Measurements from ENCODE around the gene GPR183.

The GPR183 gene

GRCh38 chr13:99290894-99291293, 16.3 kb downstream of the GPR183 start:
- no peak for DNase-seq

DNA sequence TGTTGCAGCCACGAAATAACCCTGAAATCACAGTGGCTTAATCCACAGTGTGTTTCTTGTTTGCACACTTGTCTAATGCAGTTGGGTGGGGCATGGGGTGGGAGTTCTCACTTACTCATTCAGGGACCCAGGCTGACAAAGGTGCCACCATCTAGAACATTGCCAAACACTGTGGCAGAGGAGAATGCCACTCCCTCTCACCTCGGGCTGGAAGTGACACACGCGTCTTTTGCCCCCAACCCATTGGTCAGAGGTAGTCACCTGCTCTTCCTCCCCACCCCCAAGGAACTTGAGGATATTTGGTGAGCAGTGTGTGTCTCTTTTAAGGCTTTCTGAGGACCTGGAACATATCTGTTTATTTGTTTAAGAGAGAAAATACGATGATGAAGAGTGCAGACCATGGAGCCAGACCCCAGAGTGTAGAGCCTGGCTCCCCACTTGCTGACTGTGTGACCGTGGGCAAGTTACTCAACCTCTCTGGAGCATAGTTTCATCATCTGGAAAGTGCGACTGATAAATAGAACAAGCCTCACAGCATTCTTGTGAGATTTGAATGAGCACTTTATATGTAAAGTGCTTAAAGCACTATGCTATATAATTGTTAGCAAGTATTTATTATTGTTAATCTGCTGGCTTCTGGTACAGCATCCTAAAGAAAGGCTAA, 17.4 kb downstream of the GPR183 start:
- no peak for DNase-seq

DNA sequence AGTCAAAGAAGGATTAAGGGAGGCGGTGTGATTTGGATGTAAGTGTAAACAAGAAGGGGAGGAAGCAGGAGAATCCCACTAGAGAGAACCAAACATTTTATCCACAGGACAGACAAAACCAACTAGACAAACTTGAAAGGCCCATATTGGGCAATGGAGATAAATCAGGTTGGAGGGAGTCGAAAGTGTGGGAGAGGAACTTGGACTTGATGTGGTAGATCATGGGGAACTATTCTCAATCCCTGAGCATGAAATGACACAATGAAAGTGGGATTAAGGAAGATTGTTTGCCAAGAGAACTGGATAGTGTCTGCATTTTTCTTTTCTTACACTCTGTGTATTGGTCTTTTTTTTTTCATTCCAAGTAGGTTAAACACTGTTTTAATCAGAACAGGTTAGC, 17.9 kb downstream of the GPR183 start:
- no peak for DNase-seq

DNA sequence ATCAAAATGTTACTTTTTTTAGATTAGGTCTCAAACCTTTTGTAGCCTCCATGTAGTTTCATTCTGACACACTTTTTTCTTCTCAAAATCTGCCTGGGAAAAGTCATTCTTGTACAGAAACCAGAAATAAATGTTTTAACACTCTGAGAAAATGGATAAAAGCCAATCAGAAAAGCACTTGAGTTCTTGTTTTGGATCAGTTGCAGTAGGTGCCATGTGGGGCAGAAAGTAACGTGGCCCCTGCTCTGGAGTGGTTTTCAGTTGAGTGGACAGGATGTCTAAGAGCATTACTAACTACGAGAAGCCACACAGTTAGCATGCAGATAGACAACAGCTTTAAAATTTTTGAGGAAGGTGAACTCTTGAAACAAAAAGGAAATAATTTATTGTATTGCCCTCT, 19.1 kb downstream of the GPR183 start:
- DNase-seq = no peak

GRCh38 chr13:99287551-99287950, 19.6 kb downstream of the GPR183 start:
- DNase-seq = no peak

DNA sequence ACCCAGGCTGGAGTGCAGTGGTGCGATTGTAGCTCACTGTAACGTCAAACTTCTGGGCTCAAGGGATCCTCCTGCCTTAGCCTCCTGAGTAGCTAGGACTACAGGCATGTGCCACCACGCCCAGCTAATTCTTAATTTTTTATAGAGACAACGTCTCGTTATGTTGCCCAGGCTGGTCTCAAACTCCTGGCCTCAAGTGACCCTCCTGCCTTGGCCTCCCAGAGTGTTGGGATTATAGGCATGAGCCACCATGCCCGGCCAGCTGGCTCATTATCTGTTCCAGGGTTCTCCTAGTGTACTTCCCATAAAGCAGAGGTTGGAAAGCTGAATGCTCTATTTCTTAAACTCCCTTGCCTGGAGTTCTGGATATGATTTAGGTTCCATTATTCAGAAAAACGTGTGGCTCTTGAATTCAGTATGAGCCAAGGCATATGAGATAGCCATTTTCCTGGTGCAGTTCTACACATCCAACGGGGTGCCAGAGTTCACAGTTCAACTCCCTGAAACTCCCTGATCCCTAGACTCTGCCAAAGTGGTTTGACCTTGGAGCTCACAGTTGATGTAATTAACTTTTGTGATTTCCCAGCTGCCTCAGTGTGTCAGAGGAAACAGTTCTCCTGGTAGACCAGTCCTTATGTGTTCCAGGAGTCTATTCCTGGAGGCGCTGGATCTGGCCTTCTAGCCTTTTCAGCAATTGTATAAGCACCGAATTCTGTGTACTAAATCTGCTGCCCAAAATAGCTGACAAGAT, 21.6 kb downstream of the GPR183 start:
- DNase-seq = no peak

GRCh38 chr13:99282264-99283231, 24.7 kb downstream of the GPR183 start:
- no peak for DNase-seq

DNA sequence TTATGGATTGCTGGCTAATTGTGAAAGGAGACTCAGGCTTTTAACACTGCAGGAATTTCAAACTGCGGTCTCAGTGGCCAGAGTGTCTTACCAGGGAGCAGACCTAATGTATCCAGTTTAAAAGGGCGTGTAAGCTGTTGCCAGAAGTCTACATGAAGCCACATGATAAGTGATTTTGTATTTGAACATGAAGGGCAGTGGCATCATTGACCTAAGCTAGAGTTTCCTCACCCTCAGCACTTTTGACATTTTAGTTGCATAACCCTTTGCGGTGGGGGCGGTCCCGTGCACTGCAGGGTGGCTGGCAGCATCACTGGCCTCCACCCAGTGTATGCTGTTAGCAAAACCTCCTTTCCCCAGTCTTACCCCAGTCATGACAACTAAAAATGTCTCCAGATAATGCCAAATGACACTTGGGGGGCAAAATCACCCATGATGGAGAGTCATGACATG, 25.4 kb downstream of the GPR183 start:
- DNase-seq = peak; percentile 70

GRCh38 chr13:99280166-99280565, 27.0 kb downstream of the GPR183 start:
- DNase-seq = no peak

DNA sequence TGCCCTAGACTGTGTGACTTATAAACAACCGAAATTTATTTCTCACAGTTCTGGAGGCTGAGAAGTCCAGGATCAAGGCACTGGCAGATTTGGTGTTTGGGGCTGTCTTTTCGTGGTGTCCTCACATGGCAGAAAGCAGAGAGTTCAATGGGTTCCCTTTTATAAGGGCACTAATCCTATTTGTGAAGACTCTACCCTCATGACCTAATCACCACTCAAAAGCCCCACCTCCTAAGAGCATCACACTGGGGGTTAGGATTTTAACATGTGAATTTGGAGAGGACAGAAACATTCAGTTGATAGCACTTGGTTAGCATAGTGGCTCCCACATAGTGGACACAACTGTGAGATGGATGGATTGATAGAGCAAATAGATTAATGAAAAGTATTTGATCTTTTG, 27.6 kb downstream of the GPR183 start:
- DNase-seq = no peak

DNA sequence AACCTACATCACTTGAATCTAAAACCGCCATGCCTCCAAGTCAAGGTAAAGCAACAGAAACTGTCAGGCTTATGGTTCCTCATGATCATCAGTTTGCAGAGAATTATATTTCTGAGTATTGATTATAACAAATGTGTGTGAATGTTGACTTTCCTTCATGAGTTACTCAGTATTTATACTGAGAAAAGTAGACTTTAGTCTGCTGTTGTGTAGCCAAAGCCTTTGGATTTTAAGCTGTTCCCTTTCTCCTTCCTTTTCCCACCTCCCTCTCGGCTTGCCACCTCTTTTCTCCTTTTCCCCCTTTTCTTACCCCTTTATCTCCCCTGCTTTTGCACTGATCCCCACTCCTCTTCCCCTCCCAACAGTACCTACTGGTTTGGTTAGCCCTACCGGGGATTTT, 28.4 kb downstream of the GPR183 start:
- DNase-seq = no peak

DNA sequence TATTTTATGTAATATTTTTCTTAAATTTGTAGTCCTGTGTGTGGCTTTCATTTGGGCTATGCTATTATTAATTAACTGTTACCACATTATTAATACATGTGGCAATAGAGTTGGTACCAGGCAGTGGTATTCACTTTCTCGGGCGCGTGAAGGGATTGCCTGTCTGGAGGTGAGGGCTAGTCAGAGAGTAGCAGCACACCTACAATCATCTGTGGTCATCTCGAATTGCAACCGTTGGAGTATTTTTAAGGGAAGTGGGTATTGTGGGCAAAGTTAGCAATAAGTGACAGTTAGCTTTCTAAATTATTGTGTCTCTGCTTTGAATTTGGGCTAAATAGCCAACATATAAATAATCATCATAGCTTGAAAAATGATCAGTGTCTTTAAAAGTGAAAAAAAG, 29.0 kb downstream of the GPR183 start:
- DNase-seq = no peak

- no peak for DNase-seq
These were observed 29.6 kb downstream of the GPR183 start for GRCh38 chr13:99277629-99278028.

DNA sequence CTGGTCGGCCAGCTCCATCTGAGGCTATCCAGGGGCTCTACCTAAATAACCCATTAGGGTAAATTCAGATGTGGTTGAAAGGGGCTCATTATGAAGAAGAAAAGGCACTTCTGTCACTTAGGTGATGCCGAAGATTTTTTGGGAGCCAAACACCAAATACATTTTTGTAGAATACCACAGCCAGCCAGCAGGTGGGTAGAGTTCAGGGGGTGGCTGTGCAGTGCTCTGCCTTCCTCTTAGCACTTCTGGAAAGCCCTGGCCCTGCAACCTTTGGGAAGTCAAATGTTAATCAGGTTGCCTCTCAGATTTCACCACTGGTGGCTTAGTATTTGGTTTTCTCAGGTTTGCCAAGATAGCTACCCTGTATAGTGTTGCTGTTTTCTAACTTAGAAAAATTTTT, 30.5 kb downstream of the GPR183 start:
- DNase-seq = no peak

- no peak for DNase-seq
These were observed 32.1 kb downstream of the GPR183 start for GRCh38 chr13:99275093-99275469.

DNA sequence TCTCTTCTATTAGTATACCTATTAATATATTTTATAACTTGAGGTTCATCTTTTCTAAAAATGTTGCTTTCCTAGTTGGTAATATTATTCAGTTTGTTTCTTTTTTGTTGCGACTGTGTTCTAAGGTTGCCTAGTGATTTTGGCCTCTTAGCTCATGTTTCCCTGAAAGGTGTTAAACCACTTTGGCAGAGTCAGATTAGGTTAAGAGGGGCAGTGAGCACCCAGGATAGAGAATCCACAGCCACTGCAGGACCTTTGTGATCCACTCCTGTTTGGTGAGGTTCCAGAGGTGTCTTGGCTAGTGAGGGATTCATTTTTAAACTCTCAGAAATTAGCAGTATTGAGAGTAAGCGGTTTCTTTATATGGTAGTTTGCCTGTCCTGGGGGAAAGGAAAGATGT, 34.1 kb downstream of the GPR183 start:
- DNase-seq = no peak

- DNase-seq = no peak
These were observed 34.7 kb downstream of the GPR183 start for GRCh38 chr13:99272481-99272880.

DNA sequence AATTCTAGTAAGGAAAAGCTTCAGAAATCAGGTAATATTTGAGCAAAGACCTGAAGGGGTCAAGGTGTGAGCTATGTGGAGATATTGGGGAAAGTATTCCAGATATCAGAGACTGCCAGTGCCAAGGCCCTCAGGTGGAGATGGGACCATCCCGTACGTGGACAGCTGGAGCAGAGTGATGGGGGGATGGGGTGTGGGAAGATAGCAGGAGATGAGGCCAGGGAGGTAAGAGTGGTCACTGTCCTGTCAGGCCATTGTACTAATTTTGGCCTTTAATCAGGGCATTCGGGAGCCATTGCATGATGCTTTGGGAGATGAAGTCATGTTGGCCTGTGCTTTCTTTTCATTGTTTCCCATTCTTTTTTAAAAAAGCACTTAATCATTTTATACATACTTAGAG, 36.0 kb downstream of the GPR183 start:
- no peak for DNase-seq

GRCh38 chr13:99270518-99270917, 36.7 kb downstream of the GPR183 start:
- no peak for DNase-seq

GRCh38 chr13:99269627-99270241, 37.5 kb downstream of the GPR183 start:
- DNase-seq = no peak

GRCh38 chr13:99268822-99269221, 38.4 kb downstream of the GPR183 start:
- no peak for DNase-seq

GRCh38 chr13:99267927-99268326, 39.3 kb downstream of the GPR183 start:
- no peak for DNase-seq

- DNase-seq = no peak
These were observed 40.4 kb downstream of the GPR183 start for GRCh38 chr13:99266827-99267226.

Data from activated CD4-positive, CD25-positive, alpha-beta regulatory T cell treated with anti-CD3 and anti-CD28 coated beads, Interleukin-2, amount 50 U/mL, for 72 hours (primary cell).